Stomach (tissue), 9 donors: Measurements from ENCODE around the gene ARHGEF39. TPM values are rescaled to one million over a fixed set of nuclear protein-coding genes. Genes with fewer than 3 reads are reported as not detected.
A peak's percentile ranks its signal among the peaks of the same experiment; 100 is the strongest.
"Not testable (repeated sequence)": the region's sequence is repeated elsewhere in the genome, so short reads cannot be mapped to it uniquely, and the experiment has no call there.

Experiments used
- DNase-seq, 2 donors: peaks; one replicate each; pipeline versions ENCODE4 v3.0.0 to v3.0.0-alpha.2; 2013 to 2019
- H3K27ac ChIP-seq, 5 donors: fragments of 200-600 bp in 4 of 5; sonication (generic) in 4 of 5; one replicate each; pipeline ENCODE4 v1.5.1; 2013 to 2019; ENCODE audit warnings: mild to moderate bottlenecking in 1 of 5, moderate library complexity in 1 of 5
- H3K27me3 ChIP-seq, 3 donors: fragments of 200-600 bp; sonication (generic); one replicate each; pipeline ENCODE4 v1.5.1; 2017 to 2019; ENCODE audit warnings: mixed run types in 1 of 3
- H3K36me3 ChIP-seq, 4 donors: fragments of 200-600 bp; sonication (generic); 1 replicate in 3 of 4; 2 replicates in 1 of 4; pipeline ENCODE4 v1.5.1; 2016 to 2019
- H3K4me1 ChIP-seq, 4 donors: fragments of 200-600 bp; sonication (generic); one replicate each; pipeline ENCODE4 v1.5.1; 2016 to 2019
- H3K4me3 ChIP-seq, 4 donors: fragments of 200-600 bp; sonication (generic) in 3 of 4; one replicate each; pipeline ENCODE4 v1.5.1; 2016 to 2019; ENCODE audit warnings: mild to moderate bottlenecking in 1 of 4
- H3K9me3 ChIP-seq, 4 donors: fragments of 200-600 bp; sonication (generic); one replicate each; pipeline ENCODE4 v1.5.1; 2016 to 2019
- EP300 ChIP-seq: sonication (generic); formaldehyde crosslinking; IDR thresholded peaks from one replicate; pipeline ENCODE4 v1.6.1; 2017; ENCODE audit warnings: antibody characterized with exemption
- POLR2A ChIP-seq, 4 donors: fragments of 450-650 bp; IDR thresholded peaks; one replicate each; pipeline ENCODE4 v1.6.1; 2016; ENCODE audit warnings: antibody characterized with exemption in 4 of 4, control low read depth in 2 of 4, mild to moderate bottlenecking in 1 of 4, moderate library complexity in 1 of 4
- POLR2AphosphoS5 ChIP-seq, 3 donors: sonication (generic); formaldehyde crosslinking; IDR thresholded peaks; one replicate each; pipeline ENCODE4 v1.6.1; 2016; ENCODE audit warnings: antibody characterized with exemption in 3 of 3
- WGBS, 5 donors: extraction: QIAGEN DNeasy Blood & Tissue Kit in 3 of 5; methylation state at CpG; one replicate each; pipeline versions ENCODE4 v1.1.5 to v1.1.7; 2013 to 2018; 5-methylcytosine and 5-hydroxymethylcytosine counted together
- intact Hi-C: fragments of 100-400 bp; cut with DNase I; formaldehyde crosslinking; loops from one replicate; pipeline ENCODE4 v1.15.1; 2023; ENCODE audit warnings: low total_unique reads
- polyA plus RNA-seq, 3 donors: library from polyadenylated mRNA; stranded (reverse); fragments of 200-250 nt; gene quantifications; one replicate each; pipeline ENCODE4 v1.2.3, GENCODE V29; 2013
- total RNA-seq, 5 donors: library from RNA; depleted of rRNA; stranded (reverse); fragments of >200 nt; gene quantifications; one replicate each; pipeline versions ENCODE4 v1.1.0 to v1.2.3, GENCODE V29; 2014 to 2016
- TF ChIP-seq, protein P1 (sequence below), 7 experiments: fragments of 450-650 bp in 4 of 7; fragments of 200-600 bp in 3 of 7; sonication (generic) in 3 of 7; IDR thresholded peaks; one replicate each; pipeline ENCODE4 v1.5.1; 2016 to 2019; ENCODE audit warnings: antibody characterized with exemption in 7 of 7, control low read depth in 2 of 7, mild to moderate bottlenecking in 1 of 7
- donor health status: healthy with polysubstance abuse.
- donor health status: Bipolar disorder and iron deficiency.
- donor health status: healthy.

The ARHGEF39 gene
- total and polyA plus RNA-seq, 8 donors, result 1.8 to 58.3 (median 3.8) TPM

DNA sequence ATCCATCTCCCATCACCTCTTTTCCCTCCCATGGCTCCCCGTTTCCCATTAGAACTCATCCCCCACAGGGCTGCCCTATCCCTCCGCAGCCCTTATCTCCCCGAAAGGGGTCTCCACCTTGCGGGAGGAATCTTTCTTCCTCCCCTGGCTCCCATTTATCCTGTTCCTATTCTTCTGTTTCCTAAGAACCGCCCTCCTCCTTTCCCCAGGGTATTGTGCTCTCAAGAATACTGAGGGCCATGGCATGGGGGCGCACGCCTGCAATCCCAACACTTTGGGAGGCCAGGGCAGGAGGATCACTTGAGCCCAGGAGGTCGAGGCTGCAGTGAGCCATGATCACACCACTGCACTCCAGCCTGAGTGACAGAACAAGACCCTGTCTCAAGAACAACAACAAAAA is 47.4 kb downstream of the ARHGEF39 start:
- Histone ChIP-seq H3K27ac (peak overlapping the region in 4 of 5 donors; percentile 6 to 47 (median 38)), H3K4me3 (peak overlapping the region; percentile 41 to 53 (median 44)), H3K9me3 (no peaks in the 10 kb centered on the region), H3K27me3 (peaks cover 0 to 26% (median 0%) of the 10 kb centered on the region in 3 donors), H3K4me1 (peaks cover 0 to 27% (median 17%) of the 10 kb centered on the region in 4 donors), H3K36me3 (no peaks in the 10 kb centered on the region)
- 60 to 68% (median 64%) methylated on average over 8 of the region's 8 CpGs for WGBS, 5 donors
- no peak for DNase-seq
- intact Hi-C loops, result no loop called here
- TF ChIP-seq, protein P1, sequence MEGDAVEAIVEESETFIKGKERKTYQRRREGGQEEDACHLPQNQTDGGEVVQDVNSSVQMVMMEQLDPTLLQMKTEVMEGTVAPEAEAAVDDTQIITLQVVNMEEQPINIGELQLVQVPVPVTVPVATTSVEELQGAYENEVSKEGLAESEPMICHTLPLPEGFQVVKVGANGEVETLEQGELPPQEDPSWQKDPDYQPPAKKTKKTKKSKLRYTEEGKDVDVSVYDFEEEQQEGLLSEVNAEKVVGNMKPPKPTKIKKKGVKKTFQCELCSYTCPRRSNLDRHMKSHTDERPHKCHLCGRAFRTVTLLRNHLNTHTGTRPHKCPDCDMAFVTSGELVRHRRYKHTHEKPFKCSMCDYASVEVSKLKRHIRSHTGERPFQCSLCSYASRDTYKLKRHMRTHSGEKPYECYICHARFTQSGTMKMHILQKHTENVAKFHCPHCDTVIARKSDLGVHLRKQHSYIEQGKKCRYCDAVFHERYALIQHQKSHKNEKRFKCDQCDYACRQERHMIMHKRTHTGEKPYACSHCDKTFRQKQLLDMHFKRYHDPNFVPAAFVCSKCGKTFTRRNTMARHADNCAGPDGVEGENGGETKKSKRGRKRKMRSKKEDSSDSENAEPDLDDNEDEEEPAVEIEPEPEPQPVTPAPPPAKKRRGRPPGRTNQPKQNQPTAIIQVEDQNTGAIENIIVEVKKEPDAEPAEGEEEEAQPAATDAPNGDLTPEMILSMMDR (IDR thresholded peaks at IDR 0.05), result no peak
- TF ChIP-seq EP300 (no peak), POLR2AphosphoS5 (IDR thresholded peaks at IDR 0.05) (no peak), POLR2A (IDR thresholded peaks at IDR 0.05) (no peak)

DNA sequence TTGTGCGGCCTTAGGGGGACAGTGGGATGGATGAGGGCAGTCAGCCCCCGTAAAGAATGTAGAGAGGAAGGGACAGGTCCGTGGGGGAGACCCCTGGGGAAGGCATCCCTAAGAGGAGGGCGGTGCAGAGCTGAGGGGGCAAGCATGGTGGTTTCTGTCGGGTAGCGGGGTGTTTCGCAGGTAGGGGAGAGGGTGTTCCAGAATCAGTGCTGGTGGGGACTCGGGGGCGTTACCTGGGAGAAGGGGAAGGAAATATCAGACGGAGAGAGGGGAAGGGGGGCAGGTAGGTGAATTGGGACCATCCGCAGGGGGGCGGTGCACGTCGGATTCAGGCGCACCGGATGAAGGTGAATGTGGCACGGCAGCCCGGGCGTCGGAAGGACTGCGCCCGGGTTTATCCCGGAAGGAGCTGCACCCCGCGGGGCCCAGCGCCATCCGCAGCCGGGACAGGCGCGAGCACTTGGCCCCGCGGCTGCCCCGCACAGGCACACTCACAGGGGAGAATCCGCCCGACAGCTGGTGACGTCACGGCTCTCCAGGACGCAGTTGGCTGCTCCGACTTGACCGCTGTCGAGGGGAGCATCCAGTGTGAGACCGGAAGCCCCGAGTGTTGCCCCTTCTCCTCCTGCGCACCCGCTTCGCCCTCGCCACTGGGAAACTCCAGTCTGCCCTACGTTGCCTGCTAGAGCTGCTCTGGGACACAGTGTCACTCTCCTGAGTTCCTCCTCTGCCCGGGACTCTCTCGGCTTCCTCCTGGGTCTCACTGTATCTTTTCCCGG is 48.1 kb downstream of the ARHGEF39 start:
- intact Hi-C loops, result no loop called here
- Histone ChIP-seq H3K4me1 (peaks cover 0 to 27% (median 17%) of the 10 kb centered on the region in 4 donors), H3K27me3 (peaks cover 0 to 26% (median 0%) of the 10 kb centered on the region in 3 donors), H3K27ac (peak overlapping the region; percentile 6 to 47 (median 31)), H3K4me3 (peak overlapping the region; percentile 41 to 53 (median 44)), H3K9me3 (no peaks in the 10 kb centered on the region), H3K36me3 (no peaks in the 10 kb centered on the region)
- TF ChIP-seq, protein P1 (IDR thresholded peaks at IDR 0.05), result no peak
- TF ChIP-seq EP300, result no peak
- no peak for TF ChIP-seq POLR2A (IDR thresholded peaks at IDR 0.05)
- TF ChIP-seq POLR2AphosphoS5 (IDR thresholded peaks at IDR 0.05), result no peak
- peak; percentile 77 to 87 for DNase-seq
- 6 to 20% (median 10%) methylated on average over 30 to 51 of the region's 51 CpGs for WGBS, 5 donors

DNA sequence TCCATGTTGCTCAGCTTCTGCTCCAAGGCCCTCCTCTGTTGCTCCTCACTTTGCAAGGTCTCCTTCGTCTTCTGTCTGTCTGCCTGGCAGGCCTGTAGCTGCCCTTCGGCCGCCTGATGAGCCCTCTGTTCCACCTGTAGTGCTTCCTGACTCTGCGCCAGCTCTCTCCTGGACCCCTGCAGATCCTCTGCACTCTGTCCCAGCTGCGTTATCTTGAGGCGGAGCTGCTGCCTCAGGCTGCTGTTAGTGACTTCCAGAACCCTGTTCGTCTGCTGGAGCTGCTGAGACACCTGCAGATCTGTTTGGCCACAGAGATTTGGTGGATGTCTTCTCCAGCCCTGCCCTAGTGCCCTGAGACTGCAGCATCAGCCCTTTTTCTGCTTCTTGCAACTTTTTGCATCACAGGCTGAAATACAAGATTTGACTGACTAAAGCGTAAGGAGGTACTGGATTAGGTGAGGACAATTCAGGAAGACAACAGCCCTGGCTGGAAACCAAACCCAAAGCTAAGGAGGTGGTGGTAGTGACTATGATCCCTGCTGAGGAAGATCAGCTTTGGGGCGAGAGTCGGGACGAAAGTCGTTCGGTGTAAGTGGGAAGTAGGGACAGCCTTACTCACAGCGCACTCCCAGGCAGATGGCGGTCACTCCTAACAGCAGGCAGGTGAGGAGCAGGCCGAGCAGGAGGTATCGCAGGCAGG is 48.9 kb downstream of the ARHGEF39 start:
- no peaks in the 10 kb centered on the region for H3K9me3 ChIP-seq
- no peaks in the 10 kb centered on the region for H3K36me3 ChIP-seq
- no peak for DNase-seq
- H3K27me3 ChIP-seq, result peaks cover 0 to 26% (median 0%) of the 10 kb centered on the region in 3 donors
- peaks cover 0 to 27% (median 20%) of the 10 kb centered on the region in 4 donors for H3K4me1 ChIP-seq
- intact Hi-C loops, result no loop called here
- 77 to 85% (median 81%) methylated on average over 17 of the region's 17 CpGs for WGBS, 5 donors
- H3K4me3 ChIP-seq, result no peak overlapping the region
- TF ChIP-seq, protein P1 (IDR thresholded peaks at IDR 0.05), result no peak
- no peak for TF ChIP-seq EP300
- TF ChIP-seq POLR2A (IDR thresholded peaks at IDR 0.05), result no peak
- no peak for TF ChIP-seq POLR2AphosphoS5 (IDR thresholded peaks at IDR 0.05)
- peak overlapping the region in 1 of 5 donors; percentile 44 for H3K27ac ChIP-seq

DNA sequence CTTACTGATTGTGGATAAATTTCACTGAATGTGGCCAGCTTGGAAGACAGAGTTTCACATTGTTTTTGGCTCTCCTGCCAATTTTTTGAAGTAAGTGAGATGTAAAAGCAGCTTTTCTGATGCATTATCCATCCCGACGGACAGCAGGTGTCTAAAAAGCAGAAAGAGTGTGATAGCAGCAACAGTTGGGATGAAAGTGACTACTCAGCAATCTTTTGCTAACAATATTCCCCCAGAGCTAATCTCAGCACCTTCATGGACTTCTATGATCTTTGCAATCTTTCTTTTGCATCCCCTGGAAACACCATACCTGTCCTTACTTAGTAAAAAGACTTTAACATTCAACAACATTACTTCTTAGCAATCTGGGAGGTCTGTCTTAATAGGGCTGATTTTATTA is 52.2 kb downstream of the ARHGEF39 start:
- Histone ChIP-seq H3K4me1 (peaks cover 0 to 22% (median 14%) of the 10 kb centered on the region in 4 donors), H3K27ac (no peak overlapping the region), H3K27me3 (peaks cover 0 to 16% (median 0%) of the 10 kb centered on the region in 3 donors), H3K36me3 (peaks cover 21 to 29% (median 26%) of the 10 kb centered on the region in 4 donors), H3K9me3 (no peaks in the 10 kb centered on the region), H3K4me3 (no peak overlapping the region)
- intact Hi-C loops, result no loop called here
- TF ChIP-seq, protein P1 (IDR thresholded peaks at IDR 0.05), result no peak
- TF ChIP-seq EP300, result no peak
- TF ChIP-seq POLR2AphosphoS5 (IDR thresholded peaks at IDR 0.05), result no peak
- TF ChIP-seq POLR2A (IDR thresholded peaks at IDR 0.05), result no peak
- 74 to 97% (median 91%) methylated on average over 2 of the region's 2 CpGs for WGBS, 5 donors
- no peak for DNase-seq

DNA sequence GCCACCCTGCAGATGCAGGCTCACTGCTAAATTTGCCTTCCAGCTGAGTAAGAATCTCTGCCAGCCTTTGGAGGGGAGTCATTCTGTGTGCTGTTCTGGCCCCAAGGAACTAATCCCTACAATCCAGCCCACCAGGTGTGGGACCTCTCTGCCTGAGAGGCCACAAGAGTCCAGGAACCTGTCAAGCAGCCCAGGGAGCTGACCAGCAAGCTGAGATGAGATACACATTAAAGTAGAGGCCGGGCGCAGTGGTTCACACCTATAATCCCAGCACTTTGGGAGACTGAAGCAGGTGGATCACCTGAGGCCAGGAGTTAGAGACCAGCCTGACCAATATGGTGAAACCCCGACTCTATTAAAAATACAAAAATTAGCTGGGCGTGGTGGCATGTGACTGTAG is 52.9 kb downstream of the ARHGEF39 start:
- H3K27ac ChIP-seq, H3K27me3 ChIP-seq, intact Hi-C loops, H3K4me3 ChIP-seq, H3K9me3 ChIP-seq, DNase-seq: not testable (repeated sequence)
- WGBS, 5 donors, result 84 to 94% (median 90%) methylated on average over 4 of the region's 4 CpGs
- peaks cover 26 to 37% (median 33%) of the 10 kb centered on the region in 4 donors for H3K36me3 ChIP-seq
- H3K4me1 ChIP-seq, result peaks cover 0 to 20% (median 10%) of the 10 kb centered on the region in 4 donors
